ENCODE results near the gene EVC2.

EVC2 gene

DNA sequence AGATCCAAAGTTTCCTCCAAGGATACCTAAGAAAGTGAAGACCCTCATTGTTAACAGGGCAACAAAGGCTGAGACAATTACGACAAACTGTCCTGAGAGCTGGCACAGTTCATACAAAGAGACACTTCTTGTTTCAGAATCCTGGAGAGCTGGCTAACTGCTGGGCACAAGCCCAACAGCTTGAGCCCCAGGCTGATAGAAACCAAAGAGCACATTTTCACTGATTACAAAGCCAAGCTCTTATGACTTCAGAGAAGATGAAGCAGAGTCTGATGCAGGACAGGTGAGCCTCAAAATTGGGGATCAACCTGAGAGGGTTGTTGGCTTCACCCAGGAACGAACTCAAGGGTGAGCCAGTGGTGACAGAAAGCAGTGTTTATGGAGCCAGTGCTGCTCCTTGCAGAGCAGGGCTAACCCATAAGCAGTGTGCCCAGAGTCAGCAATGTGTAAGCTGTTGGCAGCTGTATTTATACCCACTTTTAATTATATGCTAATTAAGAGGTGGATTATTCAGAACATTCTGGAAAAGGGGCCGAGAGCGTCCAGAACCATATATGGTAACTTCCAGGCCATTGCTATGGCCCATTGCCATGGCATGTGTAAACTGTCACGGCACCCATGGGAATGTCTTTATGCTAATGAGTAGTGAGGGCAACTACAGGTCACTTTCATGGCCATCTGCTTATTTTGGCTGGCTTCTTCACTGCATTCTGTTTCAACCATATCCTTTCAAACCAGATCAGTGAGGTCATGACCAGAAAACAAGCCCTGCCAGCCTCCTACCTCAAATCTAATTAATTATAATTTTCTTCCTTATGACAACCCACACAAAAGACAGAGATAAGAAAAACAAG, 183.7 kb downstream of the EVC2 start:
- Histone ChIP-seq H3K79me2 (ENCODE audit: low read length) (no peaks in the 10 kb centered on the region), H3K9me3 (ENCODE audit: insufficient read depth, low read length) (no peaks in the 10 kb centered on the region), H3K36me3 (replicated peaks; ENCODE audit: low read depth, low read length) (peaks cover 8% of the 10 kb centered on the region), H3K9ac (ENCODE audit: low read length) (no peak overlapping the region), H3K4me1 (ENCODE audit: low read length) (no peaks in the 10 kb centered on the region), H3K27me3 (ENCODE audit: low read depth, low read length) (no peaks in the 10 kb centered on the region), H3K27ac (ENCODE audit: low read length) (no peak overlapping the region), H4K20me1 (ENCODE audit: insufficient read depth, low read length) (no peaks in the 10 kb centered on the region), H2AFZ (ENCODE audit: low read depth, low read length) (no peak overlapping the region), H3K4me3 (ENCODE audit: low read length) (no peak overlapping the region), H3K4me2 (ENCODE audit: low read length) (no peak overlapping the region)
- TF ChIP-seq EZH2phosphoT487 (IDR thresholded peaks at IDR 0.05; ENCODE audit: low read depth): no peak
- TF ChIP-seq, protein P1, sequence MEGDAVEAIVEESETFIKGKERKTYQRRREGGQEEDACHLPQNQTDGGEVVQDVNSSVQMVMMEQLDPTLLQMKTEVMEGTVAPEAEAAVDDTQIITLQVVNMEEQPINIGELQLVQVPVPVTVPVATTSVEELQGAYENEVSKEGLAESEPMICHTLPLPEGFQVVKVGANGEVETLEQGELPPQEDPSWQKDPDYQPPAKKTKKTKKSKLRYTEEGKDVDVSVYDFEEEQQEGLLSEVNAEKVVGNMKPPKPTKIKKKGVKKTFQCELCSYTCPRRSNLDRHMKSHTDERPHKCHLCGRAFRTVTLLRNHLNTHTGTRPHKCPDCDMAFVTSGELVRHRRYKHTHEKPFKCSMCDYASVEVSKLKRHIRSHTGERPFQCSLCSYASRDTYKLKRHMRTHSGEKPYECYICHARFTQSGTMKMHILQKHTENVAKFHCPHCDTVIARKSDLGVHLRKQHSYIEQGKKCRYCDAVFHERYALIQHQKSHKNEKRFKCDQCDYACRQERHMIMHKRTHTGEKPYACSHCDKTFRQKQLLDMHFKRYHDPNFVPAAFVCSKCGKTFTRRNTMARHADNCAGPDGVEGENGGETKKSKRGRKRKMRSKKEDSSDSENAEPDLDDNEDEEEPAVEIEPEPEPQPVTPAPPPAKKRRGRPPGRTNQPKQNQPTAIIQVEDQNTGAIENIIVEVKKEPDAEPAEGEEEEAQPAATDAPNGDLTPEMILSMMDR (IDR thresholded peaks at IDR 0.05; ENCODE audit: low read depth, low read length): no peak

DNA sequence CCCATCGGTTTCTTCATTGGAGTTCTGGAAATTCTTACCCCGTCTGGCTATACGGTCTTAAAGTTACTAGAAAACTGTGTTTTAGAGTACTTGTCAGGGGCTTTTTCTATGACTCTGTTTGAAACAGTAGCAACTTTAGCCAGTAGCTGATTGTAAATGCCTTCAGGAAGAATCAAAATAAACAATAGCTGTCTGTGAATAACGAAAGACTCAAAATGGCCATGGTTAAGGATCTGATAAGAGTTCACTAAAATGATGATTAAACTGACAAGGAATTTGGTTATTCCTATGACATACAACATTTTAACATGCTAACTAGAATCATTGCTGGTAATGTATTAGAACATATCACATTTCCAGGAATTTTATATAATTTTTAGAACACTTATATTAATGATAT, 191.0 kb downstream of the EVC2 start:
- Histone ChIP-seq H3K27me3 (ENCODE audit: low read depth, low read length) (no peaks in the 10 kb centered on the region), H3K9me3 (ENCODE audit: insufficient read depth, low read length) (no peaks in the 10 kb centered on the region), H3K9ac (ENCODE audit: low read length) (no peak overlapping the region), H3K4me3 (ENCODE audit: low read length) (no peak overlapping the region), H4K20me1 (ENCODE audit: insufficient read depth, low read length) (no peaks in the 10 kb centered on the region), H3K4me1 (ENCODE audit: low read length) (no peaks in the 10 kb centered on the region), H3K36me3 (replicated peaks; ENCODE audit: low read depth, low read length) (no peaks in the 10 kb centered on the region), H3K4me2 (ENCODE audit: low read length) (no peak overlapping the region), H3K79me2 (ENCODE audit: low read length) (no peaks in the 10 kb centered on the region), H3K27ac (ENCODE audit: low read length) (no peak overlapping the region), H2AFZ (ENCODE audit: low read depth, low read length) (no peak overlapping the region)
- TF ChIP-seq EZH2phosphoT487 (IDR thresholded peaks at IDR 0.05; ENCODE audit: low read depth): no peak
- TF ChIP-seq, protein P1 (IDR thresholded peaks at IDR 0.05; ENCODE audit: low read depth, low read length): no peak

DNA sequence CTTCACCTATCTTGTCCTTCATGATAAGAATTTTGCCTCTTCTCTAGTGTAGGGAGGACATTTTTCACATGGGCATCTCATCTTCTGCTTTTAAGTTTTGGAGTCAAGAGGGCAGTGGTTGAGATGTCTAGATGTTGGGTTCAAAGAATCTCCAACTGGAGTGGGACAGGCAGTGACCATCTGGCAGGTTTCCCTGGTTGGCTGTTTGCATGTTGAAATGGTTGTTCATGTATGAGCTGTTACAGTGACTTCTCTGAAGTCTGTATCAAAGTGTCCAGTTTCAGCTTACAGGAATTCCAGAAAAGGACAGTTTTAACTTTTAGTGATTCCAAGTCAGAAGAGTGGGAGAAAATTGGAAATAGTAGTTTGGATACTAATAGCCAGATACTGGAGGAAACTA, 192.7 kb downstream of the EVC2 start:
- Histone ChIP-seq H3K9ac (ENCODE audit: low read length) (no peak overlapping the region), H3K27me3 (ENCODE audit: low read depth, low read length) (no peaks in the 10 kb centered on the region), H3K79me2 (ENCODE audit: low read length) (no peaks in the 10 kb centered on the region), H3K4me3 (ENCODE audit: low read length) (no peak overlapping the region), H3K4me2 (ENCODE audit: low read length) (no peak overlapping the region), H3K4me1 (ENCODE audit: low read length) (no peaks in the 10 kb centered on the region), H2AFZ (ENCODE audit: low read depth, low read length) (no peak overlapping the region), H4K20me1 (ENCODE audit: insufficient read depth, low read length) (no peaks in the 10 kb centered on the region), H3K27ac (ENCODE audit: low read length) (no peak overlapping the region), H3K9me3 (ENCODE audit: insufficient read depth, low read length) (no peaks in the 10 kb centered on the region), H3K36me3 (replicated peaks; ENCODE audit: low read depth, low read length) (no peaks in the 10 kb centered on the region)
- TF ChIP-seq, protein P1 (IDR thresholded peaks at IDR 0.05; ENCODE audit: low read depth, low read length): no peak
- no peak for TF ChIP-seq EZH2phosphoT487 (IDR thresholded peaks at IDR 0.05; ENCODE audit: low read depth)

All from OCI-LY3 (cell line).